ENCODE data around the gene CDIPT. TPM values are rescaled to one million over a fixed set of nuclear protein-coding genes. Genes with fewer than 3 reads are reported as not detected.

The CDIPT gene
- total RNA-seq, 4 donors from 2014 or later = 35.5 to 71.8 (median 55.7) TPM

DNA sequence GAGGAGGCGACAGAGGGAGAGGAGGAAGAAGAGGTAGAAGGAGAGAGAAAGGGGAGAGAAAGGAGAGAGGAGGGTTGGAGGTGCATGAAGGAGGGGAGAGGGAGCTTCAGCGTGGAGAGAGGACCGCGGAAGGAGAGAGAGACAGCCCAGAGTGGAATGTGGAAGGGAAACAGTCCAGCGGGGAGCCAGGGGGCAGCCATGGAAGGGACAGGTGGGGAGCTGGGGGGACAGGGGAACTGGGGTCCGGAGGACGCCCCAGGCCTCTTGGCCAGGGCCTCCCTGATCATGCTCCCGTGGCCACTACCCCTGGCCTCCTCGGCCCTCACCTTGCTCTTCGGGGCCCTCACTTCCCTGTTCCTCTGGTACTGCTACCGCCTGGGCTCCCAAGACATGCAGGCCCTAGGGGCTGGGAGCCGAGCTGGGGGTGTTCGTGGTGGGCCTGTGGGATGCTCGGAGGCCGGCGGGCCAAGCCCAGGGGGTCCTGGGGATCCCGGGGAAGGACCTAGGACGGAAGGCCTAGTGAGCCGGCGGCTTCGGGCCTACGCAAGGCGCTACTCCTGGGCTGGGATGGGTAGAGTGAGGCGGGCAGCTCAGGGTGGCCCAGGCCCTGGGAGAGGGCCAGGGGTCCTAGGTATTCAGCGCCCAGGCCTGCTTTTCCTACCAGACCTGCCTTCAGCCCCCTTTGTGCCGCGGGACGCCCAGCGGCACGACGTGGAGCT is 38.0 kb upstream of the CDIPT start:
- H3K4me1 ChIP-seq = peaks cover 0 to 5% of the 10 kb centered on the region in 2 donors
- ATAC-seq (no peak), DNase-seq (no peak)
- peak overlapping the region in 2 of 4 donors; percentile 45 to 54 for H3K4me3 ChIP-seq
- H3K27ac ChIP-seq = no peak overlapping the region
- intact Hi-C loops (cut with DNase I; ENCODE audit: low total_unique reads) = loop anchor here (1.0 to 5.0 kb wide), 3 partner anchors 25 to 456 kb away; partner anchors contain the start of genes CD2BP2, CDIPT and KCTD13
- H3K36me3 ChIP-seq = no peaks in the 10 kb centered on the region
- no peaks in the 10 kb centered on the region for H3K9me3 ChIP-seq
- in situ Hi-C loops (cut with MboI; ENCODE audit: low sequenced_read_pairs in 4 of 4) = no loop called here
- peaks cover 35 to 42% (median 38%) of the 10 kb centered on the region in 3 donors for H3K27me3 ChIP-seq
- TF ChIP-seq POLR2A (IDR thresholded peaks at IDR 0.05) = no peak
- TF ChIP-seq, protein P1, sequence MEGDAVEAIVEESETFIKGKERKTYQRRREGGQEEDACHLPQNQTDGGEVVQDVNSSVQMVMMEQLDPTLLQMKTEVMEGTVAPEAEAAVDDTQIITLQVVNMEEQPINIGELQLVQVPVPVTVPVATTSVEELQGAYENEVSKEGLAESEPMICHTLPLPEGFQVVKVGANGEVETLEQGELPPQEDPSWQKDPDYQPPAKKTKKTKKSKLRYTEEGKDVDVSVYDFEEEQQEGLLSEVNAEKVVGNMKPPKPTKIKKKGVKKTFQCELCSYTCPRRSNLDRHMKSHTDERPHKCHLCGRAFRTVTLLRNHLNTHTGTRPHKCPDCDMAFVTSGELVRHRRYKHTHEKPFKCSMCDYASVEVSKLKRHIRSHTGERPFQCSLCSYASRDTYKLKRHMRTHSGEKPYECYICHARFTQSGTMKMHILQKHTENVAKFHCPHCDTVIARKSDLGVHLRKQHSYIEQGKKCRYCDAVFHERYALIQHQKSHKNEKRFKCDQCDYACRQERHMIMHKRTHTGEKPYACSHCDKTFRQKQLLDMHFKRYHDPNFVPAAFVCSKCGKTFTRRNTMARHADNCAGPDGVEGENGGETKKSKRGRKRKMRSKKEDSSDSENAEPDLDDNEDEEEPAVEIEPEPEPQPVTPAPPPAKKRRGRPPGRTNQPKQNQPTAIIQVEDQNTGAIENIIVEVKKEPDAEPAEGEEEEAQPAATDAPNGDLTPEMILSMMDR (IDR thresholded peaks at IDR 0.05 in 4 of 5, conservative IDR thresholded peaks at IDR 0.05 in 1 of 5) = no peak

GRCh38 chr16:29900102-29900887 is 37.3 kb upstream of the CDIPT start, which contains the start of gene ASPHD1:
ASPHD1 (plus strand) TSS chr16:29900488; CDS start chr16:29900972, 484 bp downstream.
- Histone ChIP-seq H3K4me3 (peak within 1 kb of the TSS; percentile 45 to 62 (median 58)), H3K36me3 (no peaks in the 10 kb centered on the region), H3K9me3 (no peaks in the 10 kb centered on the region), H3K27me3 (peaks cover 35 to 42% (median 38%) of the 10 kb centered on the region in 3 donors), H3K27ac (no peak within 1 kb of the TSS), H3K4me1 (peaks cover 0 to 5% of the 10 kb centered on the region in 2 donors)
- no peak for TF ChIP-seq POLR2A (IDR thresholded peaks at IDR 0.05)
- TF ChIP-seq, protein P1 (IDR thresholded peaks at IDR 0.05 in 4 of 5, conservative IDR thresholded peaks at IDR 0.05 in 1 of 5) = no peak
- in situ Hi-C loops (cut with MboI; ENCODE audit: low sequenced_read_pairs in 4 of 4) (no loop called here), intact Hi-C loops (cut with DNase I; ENCODE audit: low total_unique reads) (loop anchor here (1.0 to 5.0 kb wide), 3 partner anchors 26 to 457 kb away; partner anchors contain the start of genes CD2BP2, CDIPT and KCTD13)
- peak in 1 of 2 donors; percentile 17 for DNase-seq
- ATAC-seq = peak; percentile 81 to 86

GRCh38 chr16:29899516-29900101 is 36.6 kb upstream of the CDIPT start, which contains the start of gene SEZ6L2:
SEZ6L2 (minus strand) TSS chr16:29899550; CDS start chr16:29899019, 531 bp downstream.
- TF ChIP-seq POLR2A (IDR thresholded peaks at IDR 0.05) = no peak
- TF ChIP-seq, protein P1 (IDR thresholded peaks at IDR 0.05 in 4 of 5, conservative IDR thresholded peaks at IDR 0.05 in 1 of 5) = no peak
- Histone ChIP-seq H3K9me3 (no peaks in the 10 kb centered on the region), H3K4me1 (peaks cover 0 to 5% of the 10 kb centered on the region in 2 donors), H3K36me3 (no peaks in the 10 kb centered on the region), H3K27me3 (peaks cover 35 to 42% (median 38%) of the 10 kb centered on the region in 3 donors), H3K4me3 (peak within 1 kb of the TSS; percentile 45 to 62 (median 58)), H3K27ac (no peak within 1 kb of the TSS)
- intact Hi-C loops (cut with DNase I; ENCODE audit: low total_unique reads) (loop anchor here (1.0 to 5.0 kb wide), 3 partner anchors 27 to 458 kb away; partner anchors contain the start of genes CD2BP2, CDIPT and KCTD13), in situ Hi-C loops (cut with MboI; ENCODE audit: low sequenced_read_pairs in 4 of 4) (no loop called here)
- no peak for ATAC-seq
- DNase-seq = peak in 1 of 2 donors; percentile 19

DNA sequence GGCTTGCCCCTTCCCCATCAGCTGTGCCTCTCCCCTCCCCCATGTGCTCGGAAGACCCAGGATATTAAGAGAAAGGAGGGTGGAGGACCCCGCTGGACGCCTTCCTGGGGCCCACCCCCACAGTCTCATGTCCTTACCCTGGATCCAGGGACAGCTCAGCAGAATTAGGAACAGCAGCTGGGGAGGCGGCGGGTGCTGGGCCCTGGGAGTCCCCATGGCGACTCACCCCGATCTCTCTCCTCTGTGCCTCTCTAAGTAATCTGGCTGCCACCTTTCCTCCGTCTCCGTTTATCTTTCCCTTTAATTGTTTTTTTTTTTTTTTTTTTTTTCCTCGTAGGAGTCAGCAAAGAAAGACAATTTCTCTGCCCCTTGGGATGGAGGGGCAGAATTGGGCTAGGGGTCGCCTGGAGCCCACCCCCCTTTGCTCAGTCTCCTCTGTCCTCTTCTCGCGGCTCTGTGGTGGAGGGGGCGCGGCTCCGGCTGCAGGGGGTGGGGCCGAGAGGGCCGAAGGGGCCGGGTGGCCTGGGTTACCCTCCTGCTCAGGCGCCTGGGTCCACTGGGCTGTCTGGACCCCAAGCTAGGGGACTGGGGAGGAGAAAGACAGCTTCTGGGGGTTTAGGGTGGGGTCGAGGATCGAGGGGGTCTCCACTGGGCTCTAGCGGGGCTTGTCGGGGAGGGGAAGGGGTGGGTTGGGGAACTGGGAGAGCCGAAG is 35.9 kb upstream of the CDIPT start:
- H3K36me3 ChIP-seq = no peaks in the 10 kb centered on the region
- no peak for DNase-seq
- no peak for ATAC-seq
- H3K27ac ChIP-seq = no peak overlapping the region
- no peaks in the 10 kb centered on the region for H3K9me3 ChIP-seq
- peaks cover 0 to 5% of the 10 kb centered on the region in 2 donors for H3K4me1 ChIP-seq
- TF ChIP-seq, protein P1 (IDR thresholded peaks at IDR 0.05 in 4 of 5, conservative IDR thresholded peaks at IDR 0.05 in 1 of 5) = no peak
- no peak for TF ChIP-seq POLR2A (IDR thresholded peaks at IDR 0.05)
- H3K4me3 ChIP-seq = peak overlapping the region in 1 of 4 donors; percentile 54
- intact Hi-C loops (cut with DNase I; ENCODE audit: low total_unique reads) = no loop called here
- in situ Hi-C loops (cut with MboI; ENCODE audit: low sequenced_read_pairs in 4 of 4) = no loop called here
- peaks cover 35 to 42% (median 38%) of the 10 kb centered on the region in 3 donors for H3K27me3 ChIP-seq

Measured in gastrocnemius medialis (tissue), 4 donors.